GM21619 (cell line): Measurements from ENCODE around the gene PCSK6.
A peak's percentile ranks its signal among the peaks of the same experiment; 100 is the strongest.
"Not testable (repeated sequence)": the region's sequence is repeated elsewhere in the genome, so short reads cannot be mapped to it uniquely, and the experiment has no call there.

Experiments
- ATAC-seq: cut with Tn5 transposase; IDR thresholded peaks from one replicate; pipeline ENCODE4 v1.9.1; 2021; ENCODE audit not compliant: unreplicated experiment

Gene PCSK6

DNA sequence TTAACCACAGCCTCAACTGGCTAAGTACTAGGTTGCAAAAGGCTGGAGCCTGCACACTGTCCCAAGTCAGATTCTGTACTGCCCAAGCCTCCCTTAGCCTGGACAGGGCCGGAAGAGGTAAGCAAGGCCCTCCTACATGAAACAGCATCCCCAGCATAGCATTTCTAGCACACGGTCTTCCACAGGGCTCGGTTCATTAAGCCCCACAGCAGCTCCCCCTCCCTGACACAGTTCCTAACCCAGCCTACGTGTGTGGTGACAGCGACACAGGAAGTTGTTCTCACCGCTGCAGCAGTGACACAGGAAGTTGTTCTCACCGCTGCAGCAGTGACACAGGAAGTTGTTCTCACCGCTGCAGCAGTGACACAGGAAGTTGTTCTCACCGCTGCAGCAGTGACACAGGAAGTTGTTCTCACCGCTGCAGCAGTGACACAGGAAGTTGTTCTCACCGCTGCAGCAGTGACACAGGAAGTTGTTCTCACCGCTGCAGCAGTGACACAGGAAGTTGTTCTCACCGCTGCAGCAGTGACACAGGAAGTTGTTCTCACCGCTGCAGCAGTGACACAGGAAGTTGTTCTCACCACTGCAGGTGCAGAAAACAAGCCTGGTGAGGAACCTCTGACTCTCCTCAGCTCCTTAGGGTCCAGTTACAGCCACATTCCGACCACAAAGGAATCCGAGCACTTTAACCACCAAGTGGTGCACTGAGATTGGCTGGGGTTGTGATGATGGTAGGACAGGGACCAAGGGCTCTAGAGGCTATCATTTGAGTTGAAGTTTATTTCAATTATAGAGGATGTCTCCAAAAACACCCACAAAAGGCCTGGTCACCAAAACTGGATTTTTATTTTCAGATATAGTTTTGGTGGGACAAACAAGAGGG, 155.4 kb downstream of the PCSK6 start:
- ATAC-seq = not testable (repeated sequence)

GRCh38 chr15:101332061-101332467, 157.4 kb downstream of the PCSK6 start:
- ATAC-seq = no peak

- no peak for ATAC-seq
These were observed 159.6 kb downstream of the PCSK6 start for GRCh38 chr15:101329867-101330380.

DNA sequence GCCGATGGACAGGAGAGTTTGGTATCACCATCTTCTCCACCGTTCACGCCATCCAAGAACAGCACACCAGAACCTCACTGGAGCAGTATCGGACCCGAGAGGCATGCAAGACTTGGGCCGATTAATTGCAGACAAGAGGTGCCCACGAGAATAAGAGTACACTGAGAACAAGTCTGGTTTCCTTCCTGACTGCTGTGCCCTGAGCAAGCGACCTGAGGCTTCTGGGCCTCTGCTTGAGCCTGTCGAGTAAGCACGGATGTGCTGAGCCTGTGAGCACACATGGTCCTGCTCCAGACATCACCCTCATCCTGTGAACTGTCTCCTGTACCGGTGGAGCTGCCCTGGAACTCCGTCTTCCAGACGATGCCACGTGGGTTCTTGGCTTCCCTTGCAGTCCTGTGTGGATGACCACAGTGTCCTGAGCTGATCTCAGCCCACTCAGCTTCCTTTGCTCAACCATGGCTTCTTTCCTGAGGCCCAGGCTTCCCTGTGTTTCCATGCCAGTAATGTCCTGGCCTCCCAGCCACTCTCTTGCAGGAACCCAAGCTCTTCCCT, 160.1 kb downstream of the PCSK6 start:
- ATAC-seq = no peak

- no peak for ATAC-seq
These were observed 161.5 kb downstream of the PCSK6 start for GRCh38 chr15:101328001-101328400.

- no peak for ATAC-seq
These were observed 162.3 kb downstream of the PCSK6 start for GRCh38 chr15:101327147-101327740.

GRCh38 chr15:101326462-101327146, 162.9 kb downstream of the PCSK6 start:
- no peak for ATAC-seq

- ATAC-seq = no peak
These were observed 163.5 kb downstream of the PCSK6 start for GRCh38 chr15:101326026-101326315.

- ATAC-seq = no peak
These were observed 164.1 kb downstream of the PCSK6 start for GRCh38 chr15:101325263-101326025.

DNA sequence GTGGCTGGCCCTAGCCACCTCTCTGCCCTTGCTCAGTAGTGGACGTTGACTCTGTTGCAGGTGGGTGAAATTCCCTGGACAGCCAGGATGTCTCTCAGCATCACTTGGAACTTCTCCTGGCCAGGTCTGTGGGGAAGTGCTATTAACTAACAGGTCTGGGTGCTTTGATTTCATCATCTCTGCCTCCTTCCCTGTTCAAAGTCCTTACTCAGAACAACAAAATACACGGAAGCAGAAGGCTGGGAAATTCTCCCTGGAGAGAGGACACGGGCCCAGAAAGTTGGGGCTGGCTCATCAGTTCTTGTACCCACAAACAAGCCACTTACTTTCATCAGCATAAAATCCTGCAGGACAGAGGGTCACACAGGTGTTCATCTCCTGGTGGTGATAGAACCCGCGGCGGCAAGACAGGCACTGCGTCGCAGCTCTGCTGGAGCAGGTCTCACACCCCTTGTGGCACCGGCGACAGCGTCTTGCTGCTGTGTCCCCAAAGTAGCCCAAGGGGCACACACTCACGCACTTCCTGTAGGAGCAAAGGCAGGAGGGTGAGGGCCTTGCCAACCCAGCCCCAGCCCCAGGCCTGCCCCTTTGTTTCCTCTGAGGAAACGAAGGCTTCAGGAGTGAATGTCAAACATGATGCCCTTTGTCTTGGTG, 164.9 kb downstream of the PCSK6 start:
- no peak for ATAC-seq

DNA sequence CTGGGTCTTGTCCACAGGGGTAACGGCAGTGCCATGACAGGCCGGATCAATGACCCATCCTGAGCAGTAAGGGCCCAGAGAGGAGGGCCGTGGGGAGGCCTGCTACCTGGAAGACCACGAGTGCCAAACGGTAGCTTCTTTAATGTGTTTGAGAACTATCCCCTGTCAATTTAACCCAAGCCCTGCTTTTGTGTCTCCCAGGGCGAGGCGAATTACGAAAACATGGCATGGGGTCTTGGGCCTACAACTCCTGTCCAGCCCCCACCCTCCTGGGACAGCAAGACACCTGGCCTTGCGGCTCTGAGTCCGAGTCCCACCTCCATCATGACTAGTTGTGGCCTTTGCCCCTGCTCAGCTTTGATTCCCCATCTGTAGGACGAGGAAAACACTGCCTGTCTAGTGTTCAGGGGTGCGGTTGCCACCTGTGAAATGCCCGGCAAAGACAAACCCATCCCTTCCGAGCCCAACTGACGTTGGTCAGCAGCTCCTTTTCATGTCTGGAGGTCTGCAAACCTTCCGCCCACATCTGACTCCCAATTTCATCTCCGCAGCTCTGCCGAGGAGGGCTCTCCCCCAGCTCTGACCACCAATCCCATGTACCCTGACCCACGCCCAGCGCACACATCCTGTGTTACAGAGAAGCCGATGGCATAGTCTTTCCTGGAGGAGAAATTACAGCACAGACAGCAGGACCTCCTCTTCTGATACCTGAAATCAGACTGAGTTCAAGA, 165.5 kb downstream of the PCSK6 start:
- no peak for ATAC-seq

GRCh38 chr15:101322854-101323477, 166.5 kb downstream of the PCSK6 start:
- ATAC-seq = no peak

GRCh38 chr15:101322016-101322695, 167.4 kb downstream of the PCSK6 start:
- ATAC-seq = no peak

- ATAC-seq = peak; percentile 86
These were observed 168.9 kb downstream of the PCSK6 start for GRCh38 chr15:101320501-101321052.

DNA sequence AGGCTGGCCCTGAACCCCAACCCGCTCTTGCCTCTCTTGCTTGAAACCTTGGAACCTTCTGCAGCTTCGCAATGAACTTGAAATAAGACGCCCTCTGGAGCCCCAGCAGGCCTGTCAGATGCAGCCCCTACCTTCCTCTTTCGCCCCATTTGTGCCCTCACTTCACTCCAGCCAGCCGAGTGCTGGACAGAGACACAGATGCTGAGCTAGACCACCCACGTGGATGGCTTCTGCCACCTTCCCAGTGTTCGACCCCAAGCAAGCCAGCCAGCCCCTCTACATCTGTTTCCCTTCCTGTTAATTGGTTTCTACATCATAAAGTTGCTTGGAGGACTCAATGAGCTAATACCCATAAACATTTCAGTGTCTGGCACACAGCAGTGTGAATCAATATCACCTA, 170.7 kb downstream of the PCSK6 start:
- no peak for ATAC-seq

GRCh38 chr15:101318147-101318819, 171.2 kb downstream of the PCSK6 start:
- ATAC-seq = no peak

- ATAC-seq = no peak
These were observed 172.1 kb downstream of the PCSK6 start for GRCh38 chr15:101317336-101317872.
